ENCODE results near the gene PLD3.

DNA sequence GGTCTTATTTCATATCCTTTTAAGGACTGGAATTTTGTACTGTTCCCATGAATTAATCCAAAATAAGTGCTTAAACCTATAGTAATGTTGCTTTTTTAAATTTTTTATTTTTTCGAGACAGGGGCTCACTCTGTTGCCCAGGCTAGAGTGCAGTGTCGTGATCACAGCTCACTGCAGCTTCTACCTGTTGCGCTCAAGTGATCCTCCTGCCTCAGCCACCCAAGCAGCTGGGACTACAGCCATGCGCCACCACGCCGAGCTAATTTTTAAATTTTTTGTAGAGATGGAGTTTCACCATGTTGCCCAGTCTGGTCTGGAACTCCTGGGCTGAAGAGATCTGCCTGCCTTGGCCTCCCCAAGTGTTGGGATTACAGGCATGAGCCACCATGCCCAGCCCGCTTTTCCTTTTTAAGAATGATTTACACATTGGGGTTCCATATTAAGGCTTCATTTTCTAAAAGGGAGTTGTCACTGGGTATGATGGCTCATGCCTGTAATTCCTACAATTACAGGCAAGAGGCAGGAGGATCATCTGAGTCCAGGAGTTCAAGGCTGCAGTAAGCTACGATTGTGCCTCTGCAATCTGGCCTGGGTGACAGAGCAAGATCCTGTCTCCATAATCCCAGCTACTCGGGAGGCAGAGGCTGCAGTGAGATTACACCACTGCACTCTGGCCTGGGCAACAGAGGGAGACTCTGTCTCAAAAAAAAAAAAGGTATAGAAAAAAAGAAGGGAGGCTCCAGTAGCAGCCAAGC, 35.1 kb upstream of the PLD3 start:
- TF ChIP-seq, protein P1, sequence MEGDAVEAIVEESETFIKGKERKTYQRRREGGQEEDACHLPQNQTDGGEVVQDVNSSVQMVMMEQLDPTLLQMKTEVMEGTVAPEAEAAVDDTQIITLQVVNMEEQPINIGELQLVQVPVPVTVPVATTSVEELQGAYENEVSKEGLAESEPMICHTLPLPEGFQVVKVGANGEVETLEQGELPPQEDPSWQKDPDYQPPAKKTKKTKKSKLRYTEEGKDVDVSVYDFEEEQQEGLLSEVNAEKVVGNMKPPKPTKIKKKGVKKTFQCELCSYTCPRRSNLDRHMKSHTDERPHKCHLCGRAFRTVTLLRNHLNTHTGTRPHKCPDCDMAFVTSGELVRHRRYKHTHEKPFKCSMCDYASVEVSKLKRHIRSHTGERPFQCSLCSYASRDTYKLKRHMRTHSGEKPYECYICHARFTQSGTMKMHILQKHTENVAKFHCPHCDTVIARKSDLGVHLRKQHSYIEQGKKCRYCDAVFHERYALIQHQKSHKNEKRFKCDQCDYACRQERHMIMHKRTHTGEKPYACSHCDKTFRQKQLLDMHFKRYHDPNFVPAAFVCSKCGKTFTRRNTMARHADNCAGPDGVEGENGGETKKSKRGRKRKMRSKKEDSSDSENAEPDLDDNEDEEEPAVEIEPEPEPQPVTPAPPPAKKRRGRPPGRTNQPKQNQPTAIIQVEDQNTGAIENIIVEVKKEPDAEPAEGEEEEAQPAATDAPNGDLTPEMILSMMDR (IDR thresholded peaks at IDR 0.05), result no peak
- TF ChIP-seq EP300 (IDR thresholded peaks at IDR 0.05) (no peak), POLR2A (IDR thresholded peaks at IDR 0.05) (no peak)
